Anterior cingulate cortex (tissue), 58 donors: Measurements from ENCODE around the gene CPPED1.

Source experiments
- DNase-seq, 58 donors: peaks; one replicate each; lab custom pipeline; 2025; lab: John Stamatoyannopoulos, UW

Gene CPPED1

GRCh38 chr16:12613992-12614661 lies 189.6 kb downstream of the CPPED1 start:
- no peak for DNase-seq

- DNase-seq = no peak
Measured at GRCh38 chr16:12613131-12613991, 190.3 kb downstream of the CPPED1 start.

GRCh38 chr16:12612598-12613101 lies 191.0 kb downstream of the CPPED1 start:
- no peak for DNase-seq

GRCh38 chr16:12611916-12612597 lies 191.6 kb downstream of the CPPED1 start:
- no peak for DNase-seq

- no peak for DNase-seq
Measured at GRCh38 chr16:12611006-12611477, 192.6 kb downstream of the CPPED1 start.

- DNase-seq = no peak
Measured at GRCh38 chr16:12609937-12610699, 193.6 kb downstream of the CPPED1 start.
